Measurements from ENCODE around the gene RTTN.

RTTN gene

GRCh38 chr18:70181015-70181414 is 24.5 kb downstream of the RTTN start:
- H3K9ac ChIP-seq (ENCODE audit: low read length): no peak overlapping the region
- H3K9me3 ChIP-seq (ENCODE audit: insufficient read depth, low read length): no peaks in the 10 kb centered on the region
- peaks cover 23% of the 10 kb centered on the region; the same call in 1 of the 2 replicates for H3K36me3 ChIP-seq (ENCODE audit: low read length)
- H3F3A ChIP-seq (ENCODE audit: insufficient read depth): no peaks in the 10 kb centered on the region
- H3K9me2 ChIP-seq (replicated peaks; ENCODE audit: insufficient read depth, low read length): no peaks in the 10 kb centered on the region
- peaks cover 14% of the 10 kb centered on the region; the same call in 1 of the 2 replicates for H3K79me2 ChIP-seq (ENCODE audit: insufficient read depth, low read length)
- no peak overlapping the region for H3K4me3 ChIP-seq (ENCODE audit: insufficient read depth, low read length, poor library complexity, severe bottlenecking)
- H2AFZ ChIP-seq (ENCODE audit: low read depth, low read length, severe bottlenecking): no peak overlapping the region
- TF ChIP-seq, protein P1, sequence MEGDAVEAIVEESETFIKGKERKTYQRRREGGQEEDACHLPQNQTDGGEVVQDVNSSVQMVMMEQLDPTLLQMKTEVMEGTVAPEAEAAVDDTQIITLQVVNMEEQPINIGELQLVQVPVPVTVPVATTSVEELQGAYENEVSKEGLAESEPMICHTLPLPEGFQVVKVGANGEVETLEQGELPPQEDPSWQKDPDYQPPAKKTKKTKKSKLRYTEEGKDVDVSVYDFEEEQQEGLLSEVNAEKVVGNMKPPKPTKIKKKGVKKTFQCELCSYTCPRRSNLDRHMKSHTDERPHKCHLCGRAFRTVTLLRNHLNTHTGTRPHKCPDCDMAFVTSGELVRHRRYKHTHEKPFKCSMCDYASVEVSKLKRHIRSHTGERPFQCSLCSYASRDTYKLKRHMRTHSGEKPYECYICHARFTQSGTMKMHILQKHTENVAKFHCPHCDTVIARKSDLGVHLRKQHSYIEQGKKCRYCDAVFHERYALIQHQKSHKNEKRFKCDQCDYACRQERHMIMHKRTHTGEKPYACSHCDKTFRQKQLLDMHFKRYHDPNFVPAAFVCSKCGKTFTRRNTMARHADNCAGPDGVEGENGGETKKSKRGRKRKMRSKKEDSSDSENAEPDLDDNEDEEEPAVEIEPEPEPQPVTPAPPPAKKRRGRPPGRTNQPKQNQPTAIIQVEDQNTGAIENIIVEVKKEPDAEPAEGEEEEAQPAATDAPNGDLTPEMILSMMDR (IDR thresholded peaks at IDR 0.05; ENCODE audit: insufficient read depth, low read length, poor library complexity, severe bottlenecking): no peak
- no peak for TF ChIP-seq EZH2phosphoT487 (conservative IDR thresholded peaks at IDR 0.05; ENCODE audit: low read length)
- no peak overlapping the region for H3K4me2 ChIP-seq (ENCODE audit: low read depth, low read length, poor library complexity, severe bottlenecking)
- no peaks in the 10 kb centered on the region for H4K20me1 ChIP-seq (ENCODE audit: low read depth, low read length)
- no peaks in the 10 kb centered on the region for H3K27me3 ChIP-seq (ENCODE audit: low read length)
- H3K27ac ChIP-seq (ENCODE audit: low read depth, low read length): no peak overlapping the region

GRCh38 chr18:70176537-70176936 is 28.9 kb downstream of the RTTN start:
- TF ChIP-seq, protein P1 (IDR thresholded peaks at IDR 0.05; ENCODE audit: insufficient read depth, low read length, poor library complexity, severe bottlenecking): no peak
- TF ChIP-seq EZH2phosphoT487 (conservative IDR thresholded peaks at IDR 0.05; ENCODE audit: low read length): no peak
- Histone ChIP-seq H3F3A (ENCODE audit: insufficient read depth) (no peaks in the 10 kb centered on the region), H3K9ac (ENCODE audit: low read length) (no peak overlapping the region), H3K9me3 (ENCODE audit: insufficient read depth, low read length) (no peaks in the 10 kb centered on the region), H4K20me1 (ENCODE audit: low read depth, low read length) (0 out of 2 replicates have a peak, but pooled peaks cover 3% of the 10 kb centered on the region), H3K4me2 (ENCODE audit: low read depth, low read length, poor library complexity, severe bottlenecking) (no peak overlapping the region), H3K36me3 (ENCODE audit: low read length) (peaks cover 29% of the 10 kb centered on the region; the same call in 1 of the 2 replicates), H3K79me2 (ENCODE audit: insufficient read depth, low read length) (0 out of 2 replicates have a peak, but pooled peaks cover 9% of the 10 kb centered on the region), H2AFZ (ENCODE audit: low read depth, low read length, severe bottlenecking) (no peak overlapping the region), H3K4me3 (ENCODE audit: insufficient read depth, low read length, poor library complexity, severe bottlenecking) (no peak overlapping the region), H3K27ac (ENCODE audit: low read depth, low read length) (no peak overlapping the region), H3K9me2 (replicated peaks; ENCODE audit: insufficient read depth, low read length) (no peaks in the 10 kb centered on the region), H3K27me3 (ENCODE audit: low read length) (no peaks in the 10 kb centered on the region)

GRCh38 chr18:70175216-70175615 is 30.3 kb downstream of the RTTN start:
- no peaks in the 10 kb centered on the region for H3K9me2 ChIP-seq (replicated peaks; ENCODE audit: insufficient read depth, low read length)
- H3K36me3 ChIP-seq (ENCODE audit: low read length): peaks cover 24% of the 10 kb centered on the region; the same call in 1 of the 2 replicates
- H3K27ac ChIP-seq (ENCODE audit: low read depth, low read length): no peak overlapping the region
- no peaks in the 10 kb centered on the region for H3K27me3 ChIP-seq (ENCODE audit: low read length)
- no peak overlapping the region for H3K4me2 ChIP-seq (ENCODE audit: low read depth, low read length, poor library complexity, severe bottlenecking)
- no peak overlapping the region for H2AFZ ChIP-seq (ENCODE audit: low read depth, low read length, severe bottlenecking)
- H3K9ac ChIP-seq (ENCODE audit: low read length): no peak overlapping the region
- no peak for TF ChIP-seq EZH2phosphoT487 (conservative IDR thresholded peaks at IDR 0.05; ENCODE audit: low read length)
- TF ChIP-seq, protein P1 (IDR thresholded peaks at IDR 0.05; ENCODE audit: insufficient read depth, low read length, poor library complexity, severe bottlenecking): no peak
- H3K79me2 ChIP-seq (ENCODE audit: insufficient read depth, low read length): 0 out of 2 replicates have a peak, but pooled peaks cover 3% of the 10 kb centered on the region
- H3K9me3 ChIP-seq (ENCODE audit: insufficient read depth, low read length): no peaks in the 10 kb centered on the region
- H3F3A ChIP-seq (ENCODE audit: insufficient read depth): no peaks in the 10 kb centered on the region
- no peak overlapping the region for H3K4me3 ChIP-seq (ENCODE audit: insufficient read depth, low read length, poor library complexity, severe bottlenecking)
- H4K20me1 ChIP-seq (ENCODE audit: low read depth, low read length): 0 out of 2 replicates have a peak, but pooled peaks cover 3% of the 10 kb centered on the region

All from SU-DHL-6 (cell line).